C1 segment of cervical spinal cord (tissue), 14 donors: ENCODE data around the gene DSTN.
A peak's percentile ranks its signal among the peaks of the same experiment; 100 is the strongest.

Experiments
- DNase-seq, 14 donors: peaks; one replicate each; lab custom pipeline; 2025; lab: John Stamatoyannopoulos, UW

The DSTN gene

DNA sequence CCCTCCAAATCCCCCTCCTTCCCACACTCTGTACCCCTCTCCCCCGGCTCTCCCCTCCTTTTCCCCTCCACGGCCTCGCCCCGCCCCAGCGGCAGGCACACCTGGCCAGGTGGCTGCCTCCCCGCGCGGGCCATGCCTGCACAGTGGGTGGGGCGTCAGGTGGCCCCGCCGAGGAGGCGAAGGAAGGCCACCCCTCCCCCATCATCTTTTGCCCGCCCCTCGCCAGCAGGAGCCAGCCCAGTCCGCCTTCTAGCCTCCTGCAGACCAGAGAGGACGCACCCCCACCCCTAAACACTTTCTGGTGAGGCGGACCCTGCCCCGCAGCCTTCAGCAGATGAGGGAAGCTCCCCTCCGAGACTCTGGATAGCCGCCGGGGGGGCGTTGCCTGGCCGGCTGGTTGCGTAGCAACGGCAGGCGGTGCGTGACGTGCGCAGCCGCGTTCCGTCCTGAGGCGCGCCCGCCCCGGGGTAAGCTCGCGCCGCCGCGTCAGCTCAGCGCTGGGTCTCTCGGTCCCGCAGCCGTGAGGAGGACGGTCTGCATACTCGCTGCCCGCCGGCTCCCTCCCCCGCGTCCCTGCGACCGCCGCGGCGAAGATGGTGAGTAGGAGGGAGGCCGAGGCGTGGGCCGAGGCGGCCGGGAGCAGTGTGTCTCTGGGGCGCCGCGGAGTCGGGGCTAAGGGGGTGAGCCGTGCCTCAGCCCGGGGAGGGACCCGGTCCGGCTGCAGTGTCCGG, at the start of gene DSTN:
Gene DSTN, plus strand, starts transcription at position 460 of the 731 bp plus-strand sequence. Its CDS starts 134 bp downstream, at position 594.
- DNase-seq, result peak; percentile 27 to 92 (median 82)

DNA sequence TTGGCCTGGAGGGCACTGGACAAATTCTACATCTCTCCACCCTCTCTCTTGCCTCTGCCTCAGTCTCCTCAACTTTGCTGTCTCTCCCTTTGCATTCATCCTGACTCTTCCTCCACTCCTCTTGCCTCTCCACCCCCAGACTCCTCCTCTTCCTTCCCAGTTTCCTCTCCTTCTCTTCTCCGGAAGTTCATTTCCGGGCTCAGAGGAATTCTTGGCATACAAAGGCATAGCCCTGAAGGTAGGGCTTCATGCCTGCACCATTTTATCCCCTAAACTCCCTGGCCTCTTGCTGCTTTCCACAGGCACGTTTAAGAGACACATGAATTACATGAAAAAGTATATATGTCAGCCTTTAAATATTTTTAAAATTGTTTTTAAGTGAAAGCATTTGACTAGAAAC, 49.3 kb upstream of the DSTN start:
- DNase-seq, result no peak

DNA sequence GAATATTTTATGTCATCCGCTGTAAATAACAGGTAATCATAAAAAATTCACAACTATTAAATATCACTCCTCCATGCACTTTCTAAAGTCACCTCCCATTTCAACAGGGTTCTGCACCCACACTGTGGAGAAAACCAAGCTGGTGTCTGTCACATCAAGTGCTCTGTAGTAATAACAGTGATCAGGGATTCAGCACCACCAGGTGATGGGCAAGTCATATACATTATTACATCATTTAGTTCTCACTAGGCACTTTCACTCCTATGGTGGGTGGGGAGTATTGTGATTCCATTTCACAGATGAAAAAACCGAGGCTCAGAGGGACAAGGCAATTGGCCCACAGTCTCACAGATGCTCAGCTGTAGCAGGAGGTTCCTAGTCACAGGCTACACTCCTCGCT, 47.3 kb upstream of the DSTN start:
- no peak for DNase-seq

DNA sequence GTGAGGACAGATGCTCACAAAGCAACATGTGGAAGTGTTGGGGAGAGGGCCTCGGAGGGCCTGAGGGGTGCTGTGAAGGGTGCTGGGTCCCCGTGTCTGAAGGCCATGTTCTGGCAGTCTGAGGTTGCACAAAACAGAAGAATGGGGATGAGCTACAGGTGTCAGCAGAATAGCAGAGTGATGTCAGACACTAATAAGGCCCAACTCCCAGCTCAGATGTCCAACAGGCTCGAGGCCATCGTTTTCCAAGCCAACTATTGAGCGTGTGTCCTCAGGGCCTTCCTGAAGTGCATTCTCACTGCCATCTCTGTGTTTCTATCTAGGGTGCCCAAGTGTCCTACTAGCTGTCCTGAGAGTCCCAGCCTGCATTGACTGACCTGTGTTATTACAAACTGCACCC, 46.5 kb upstream of the DSTN start:
- no peak for DNase-seq

DNA sequence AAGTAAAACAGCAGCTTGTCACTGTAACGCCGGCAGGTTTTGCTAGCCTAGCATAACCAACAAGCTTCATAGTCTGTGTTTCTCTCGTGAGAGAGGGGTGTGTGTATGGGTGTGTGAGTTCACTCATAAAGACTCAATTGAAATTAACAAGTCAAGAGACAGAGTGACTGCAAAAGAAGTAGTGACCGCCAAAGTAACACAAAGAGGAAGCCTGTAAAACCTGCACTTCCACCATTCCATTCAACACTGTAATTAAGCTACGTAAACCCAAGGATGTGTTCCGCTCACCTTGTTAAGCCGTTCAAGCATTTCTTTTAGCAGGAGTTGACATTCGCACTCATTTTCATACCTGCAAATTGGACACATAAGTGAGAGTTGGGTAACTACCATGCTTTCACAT, 45.3 kb upstream of the DSTN start:
- DNase-seq, result no peak

DNA sequence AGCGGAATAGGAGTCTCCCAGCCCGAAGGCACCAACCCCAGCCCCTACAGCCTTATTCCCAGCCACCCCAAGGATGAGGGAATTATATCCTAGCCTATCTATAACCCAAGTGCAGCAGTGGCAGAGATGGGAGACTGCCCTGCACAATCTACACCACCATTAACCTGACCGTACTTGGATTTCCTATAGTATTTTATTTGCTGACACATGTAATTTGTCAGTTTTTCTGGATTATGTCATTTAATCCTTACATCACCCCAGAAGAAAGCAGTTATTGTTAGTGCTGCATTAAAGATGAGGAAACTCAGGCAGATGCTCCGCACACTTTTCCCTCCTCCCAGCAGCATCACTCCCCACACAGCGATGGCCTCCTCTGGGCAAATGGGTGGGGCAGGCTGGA, 44.7 kb upstream of the DSTN start:
- DNase-seq, result no peak

DNA sequence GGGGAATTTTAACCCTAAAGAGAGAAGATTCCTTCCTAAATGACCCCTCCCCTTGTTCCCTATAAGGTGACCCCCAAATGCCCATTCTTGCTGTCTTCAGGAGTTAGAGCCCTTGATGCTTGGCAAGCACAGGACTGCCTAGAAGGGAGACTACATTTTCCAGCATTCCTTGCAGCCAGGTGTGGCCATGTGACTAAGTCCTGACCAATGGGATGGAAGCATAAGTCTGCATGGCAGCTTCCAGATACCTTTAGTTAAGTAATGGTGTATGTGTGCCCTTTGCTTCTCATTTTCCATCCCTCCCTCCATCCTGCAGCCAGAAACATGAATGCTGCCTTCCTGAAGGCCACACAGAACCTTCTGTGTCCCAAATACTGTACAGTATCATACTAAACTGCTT, 44.2 kb upstream of the DSTN start:
- no peak for DNase-seq

DNA sequence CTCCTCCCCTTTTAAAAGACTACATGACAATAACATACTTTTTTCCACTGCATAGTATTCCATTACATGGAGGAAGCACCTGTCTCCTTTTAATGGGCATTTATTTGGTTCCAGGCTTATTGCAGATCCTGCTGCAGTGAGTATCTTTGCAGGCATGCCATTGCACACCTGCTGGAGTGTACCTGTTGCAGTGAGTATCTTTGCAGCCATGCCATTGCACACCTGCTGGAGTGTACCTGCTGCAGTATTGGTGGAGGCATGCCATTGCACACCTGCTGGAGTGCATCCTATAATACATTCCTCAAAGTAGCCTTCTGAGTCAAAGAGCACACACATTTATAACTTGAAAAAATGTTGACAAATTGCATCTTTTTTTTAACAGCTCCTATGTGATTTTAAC, 40.3 kb upstream of the DSTN start:
- DNase-seq, result no peak

DNA sequence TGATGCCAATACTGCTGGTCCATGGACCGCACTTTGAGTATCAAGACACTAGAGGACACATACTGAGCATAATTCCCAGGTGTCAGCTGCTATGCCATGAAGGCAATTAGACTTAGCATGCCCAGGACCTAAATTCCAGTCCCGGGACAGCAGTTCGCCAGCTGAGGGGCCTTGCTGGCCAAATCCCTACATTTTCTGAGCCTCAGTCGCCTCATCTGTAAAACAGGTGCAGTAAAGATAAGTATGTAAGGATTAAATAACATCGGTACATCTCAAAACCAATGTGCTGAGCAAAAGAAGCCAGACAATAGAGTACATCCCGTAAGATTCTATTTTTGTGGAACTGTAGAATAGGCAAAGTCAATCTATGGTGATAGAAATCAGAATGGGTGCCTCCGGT, 39.7 kb upstream of the DSTN start:
- DNase-seq, result peak in 1 of 14 donors; percentile 5

DNA sequence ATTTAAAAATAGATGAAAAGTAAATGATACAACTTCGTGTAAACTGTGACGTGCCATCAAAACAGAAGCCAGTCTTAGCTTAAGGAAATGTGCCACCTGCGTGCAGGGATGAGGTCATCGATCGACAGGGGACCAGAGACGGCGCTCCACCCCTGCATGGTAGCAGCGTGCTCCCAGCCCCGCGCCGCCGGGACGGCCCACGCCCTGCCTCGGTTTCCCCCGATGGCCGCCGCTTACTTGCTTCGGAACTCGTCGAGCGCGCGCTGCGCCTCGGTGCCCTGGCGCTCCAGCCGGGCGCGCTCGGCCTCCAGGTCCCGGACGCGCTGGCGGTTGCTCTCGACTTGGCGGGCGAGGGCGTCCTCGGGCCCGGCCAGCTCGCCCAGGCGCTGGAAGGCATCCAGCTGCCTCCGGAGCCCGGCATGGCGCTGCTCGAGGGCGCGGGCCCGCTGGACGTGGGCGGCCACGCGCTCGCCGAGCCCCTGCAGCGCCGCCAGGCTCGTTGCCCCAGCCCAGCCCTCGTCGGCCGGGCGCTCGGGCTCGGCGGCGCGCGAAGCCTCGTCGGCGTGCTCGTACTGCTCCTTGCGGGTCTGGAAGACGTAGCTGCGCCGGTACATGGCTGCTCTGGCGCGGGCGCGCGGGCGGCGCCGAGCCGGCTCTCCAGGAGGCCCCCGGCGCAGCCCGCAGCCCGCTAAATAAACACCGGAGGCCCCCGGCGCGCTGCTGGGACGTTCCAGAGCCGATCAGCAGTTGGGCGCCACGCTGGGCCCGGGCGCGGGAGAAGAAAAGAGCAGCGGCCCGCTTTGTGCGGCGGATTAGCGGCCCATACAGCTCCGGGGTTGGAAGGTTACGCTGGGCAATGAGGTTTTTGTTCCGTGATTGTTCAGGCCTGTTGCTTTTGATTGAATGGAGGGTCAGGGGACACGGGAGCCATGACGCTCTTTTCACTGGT, 38.9 kb upstream of the DSTN start, which contains the start of gene BFSP1:
Gene BFSP1, minus strand, starts transcription at position 664 of the 949 bp plus-strand sequence. Its CDS starts 50 bp downstream, at position 614.
- DNase-seq, result peak in 10 of 14 donors; percentile 17 to 75 (median 48)

DNA sequence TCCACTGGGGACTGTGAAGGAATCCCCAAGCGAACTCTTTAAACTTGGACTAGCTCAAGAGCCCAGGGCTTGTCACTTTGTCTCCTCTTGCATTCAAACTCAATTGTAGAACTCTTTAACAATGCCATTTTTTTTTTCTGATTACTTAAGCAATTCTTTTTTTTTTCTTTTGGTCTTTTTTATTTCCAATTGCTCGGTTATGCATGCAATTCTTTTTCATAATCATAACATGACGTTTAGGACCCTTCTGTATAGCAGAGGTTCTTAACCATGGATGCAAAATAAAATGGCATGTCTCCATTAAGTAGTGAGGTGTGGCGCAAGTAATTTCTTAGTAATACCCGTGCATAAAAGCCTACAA, 38.2 kb upstream of the DSTN start:
- no peak for DNase-seq

DNA sequence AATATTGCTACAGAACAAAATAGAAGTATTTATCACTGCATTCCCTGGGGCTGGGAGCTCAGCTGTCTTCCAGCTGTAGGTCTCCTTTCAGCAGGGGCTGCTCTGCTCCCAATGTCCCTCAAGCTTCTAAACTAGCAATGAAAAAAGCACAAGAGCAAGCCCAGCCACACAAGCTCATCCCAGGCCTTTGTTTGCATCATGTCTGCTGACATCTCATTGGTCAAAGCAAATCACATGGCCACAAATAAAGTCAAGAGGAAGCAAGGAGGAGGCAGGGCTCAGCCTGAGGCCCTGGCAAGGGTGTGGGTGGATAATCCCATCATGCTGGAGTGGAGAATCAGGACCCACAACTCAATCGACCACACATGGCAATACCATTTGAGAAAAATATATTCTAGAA, 36.5 kb upstream of the DSTN start:
- DNase-seq, result peak in 3 of 14 donors; percentile 5 to 12 (median 8)

DNA sequence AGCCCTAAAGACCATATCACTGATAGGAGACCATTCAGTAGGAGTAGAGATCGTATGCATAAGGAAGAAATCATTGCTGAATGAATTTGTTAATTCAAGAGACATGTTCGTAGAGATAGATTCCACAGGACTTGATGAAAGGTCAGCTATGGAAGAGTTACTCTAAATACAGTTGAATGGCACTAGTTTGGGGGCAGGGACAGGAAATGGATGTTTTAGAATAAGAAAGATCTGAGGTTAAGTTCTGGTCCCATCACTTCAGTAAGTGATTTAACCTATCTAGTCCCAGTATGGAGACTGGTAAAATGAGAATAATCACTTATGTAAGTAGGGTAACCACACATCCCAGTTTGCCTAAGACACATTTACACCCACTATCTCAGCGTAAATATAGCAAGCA, 35.8 kb upstream of the DSTN start:
- DNase-seq, result no peak

DNA sequence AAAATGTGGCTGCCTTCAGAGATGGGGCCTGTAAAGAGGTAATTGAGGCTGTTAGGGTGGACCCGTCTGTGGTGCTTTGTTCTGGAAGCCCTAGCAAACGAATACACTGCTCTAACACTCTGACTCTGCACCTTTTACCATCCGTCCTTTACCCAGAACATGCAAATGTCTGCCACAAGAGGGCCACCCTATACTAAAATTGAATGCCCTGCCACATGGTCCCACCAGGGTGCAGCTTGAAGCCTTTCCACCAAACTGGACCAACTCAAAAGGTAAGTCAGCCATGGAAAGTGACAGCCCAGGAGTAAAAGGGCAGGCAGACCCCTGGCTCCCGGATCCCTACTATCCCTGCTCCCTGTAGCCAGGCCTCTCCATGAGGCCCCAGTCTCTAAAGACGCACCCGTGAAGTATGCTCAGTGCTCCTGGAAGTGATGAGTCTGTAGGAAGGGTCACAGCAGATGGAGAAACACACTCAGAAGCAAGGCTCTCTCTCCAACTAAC, 32.9 kb upstream of the DSTN start:
- DNase-seq, result peak in 12 of 14 donors; percentile 9 to 79 (median 44)

DNA sequence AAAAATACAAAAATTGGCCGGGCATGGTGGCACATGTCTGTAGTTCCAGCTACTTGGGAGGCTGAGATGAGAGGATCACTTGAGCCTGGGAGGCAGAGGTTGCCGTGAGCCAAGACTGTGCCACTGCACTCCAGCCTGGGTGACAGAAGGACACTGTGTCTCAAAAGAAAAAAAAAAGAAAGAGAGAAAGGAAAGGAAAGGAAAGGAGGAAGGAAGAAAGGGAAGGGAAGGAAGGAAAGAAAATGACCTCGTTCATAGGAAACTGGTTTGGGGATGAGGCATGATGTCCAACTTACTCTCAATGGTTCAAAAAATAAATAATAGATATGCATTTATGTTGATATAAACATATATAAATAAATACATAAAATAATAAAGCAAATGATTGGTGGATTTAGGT, 31.9 kb upstream of the DSTN start:
- no peak for DNase-seq

DNA sequence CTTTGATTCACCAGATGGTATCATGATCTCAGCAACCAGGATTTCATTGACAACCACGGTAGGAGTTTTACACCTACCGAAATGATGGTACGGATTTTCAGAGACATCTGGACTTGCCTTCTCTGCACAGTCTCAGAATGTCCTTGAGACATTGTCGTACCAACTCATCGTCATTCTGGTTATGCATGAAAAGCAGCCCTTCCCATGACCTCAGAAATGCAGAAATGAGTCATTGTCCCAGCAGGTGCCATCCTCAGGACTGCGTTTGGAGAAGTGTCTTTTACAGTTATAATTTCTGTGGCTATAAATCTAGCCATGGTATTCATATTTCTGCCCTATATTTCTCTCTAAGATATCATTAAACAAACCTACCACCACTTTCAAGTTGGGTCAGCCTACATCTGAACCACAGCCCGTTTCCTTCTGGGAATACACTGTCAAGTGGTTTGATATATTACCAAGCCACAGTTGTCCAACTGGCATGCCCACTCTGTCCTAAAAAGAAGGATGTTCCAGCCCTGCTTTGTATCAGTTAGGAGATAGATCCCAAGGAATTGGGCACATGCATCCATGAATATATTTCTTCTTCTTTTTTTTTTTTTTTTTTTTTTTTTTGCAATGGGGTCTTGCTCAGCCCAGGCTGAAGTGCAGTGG, 31.2 kb upstream of the DSTN start:
- no peak for DNase-seq

DNA sequence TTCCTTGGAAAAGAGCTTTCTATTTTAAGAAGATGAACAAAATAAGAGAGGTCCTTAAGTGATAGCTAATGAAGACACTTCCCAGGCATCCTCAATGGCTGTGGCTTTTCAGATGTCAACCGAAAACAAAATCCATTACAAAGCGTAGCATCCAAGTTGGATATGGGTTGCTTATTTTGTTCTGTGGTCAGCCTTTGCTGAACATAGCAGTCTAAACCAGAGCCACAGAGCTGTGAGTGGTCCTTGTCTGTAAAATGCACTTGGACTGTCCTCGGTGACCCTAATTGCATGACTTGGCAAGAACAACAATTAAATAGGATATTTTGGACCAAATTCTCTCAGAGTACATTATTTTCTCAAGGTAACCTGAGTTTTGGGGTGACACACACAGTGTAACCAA, 28.3 kb upstream of the DSTN start:
- DNase-seq, result no peak

DNA sequence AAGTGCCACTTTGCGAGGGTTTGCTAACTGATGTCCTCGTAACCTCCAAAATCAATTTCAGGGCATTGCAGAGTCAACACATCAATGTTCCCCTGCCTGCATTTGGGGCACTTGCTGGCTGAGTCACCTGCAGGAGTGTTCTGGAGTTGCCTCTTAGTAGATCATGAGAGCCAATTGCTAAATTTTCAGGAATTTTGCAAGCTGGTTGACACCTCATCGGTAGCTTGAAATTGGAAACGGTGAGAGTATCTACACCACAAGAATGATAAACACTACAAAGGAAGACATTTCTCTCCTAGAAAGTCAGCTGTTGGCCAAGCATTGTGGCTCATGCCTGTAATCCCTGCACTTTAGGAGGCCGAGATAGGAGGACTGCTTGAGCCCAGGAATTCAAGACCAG, 27.9 kb upstream of the DSTN start:
- no peak for DNase-seq

DNA sequence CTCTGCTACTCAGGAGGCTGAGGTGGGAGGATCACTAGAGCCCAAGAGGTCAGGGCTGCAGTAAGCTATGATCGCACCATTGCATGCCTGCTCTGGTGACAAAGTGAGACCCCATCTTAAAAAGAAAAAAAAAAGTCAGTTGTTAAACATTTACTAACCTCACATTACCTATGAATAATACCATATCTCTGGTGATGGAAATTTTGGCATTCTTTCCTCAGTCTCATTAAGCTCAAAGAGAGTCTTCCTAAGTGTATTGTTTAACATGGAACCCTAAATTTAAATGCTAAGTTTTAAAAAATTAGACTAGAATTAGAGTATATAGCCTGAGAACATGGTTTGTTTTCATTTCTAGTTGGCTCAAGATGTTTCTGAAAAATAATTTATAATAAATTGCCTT, 27.4 kb upstream of the DSTN start:
- no peak for DNase-seq

DNA sequence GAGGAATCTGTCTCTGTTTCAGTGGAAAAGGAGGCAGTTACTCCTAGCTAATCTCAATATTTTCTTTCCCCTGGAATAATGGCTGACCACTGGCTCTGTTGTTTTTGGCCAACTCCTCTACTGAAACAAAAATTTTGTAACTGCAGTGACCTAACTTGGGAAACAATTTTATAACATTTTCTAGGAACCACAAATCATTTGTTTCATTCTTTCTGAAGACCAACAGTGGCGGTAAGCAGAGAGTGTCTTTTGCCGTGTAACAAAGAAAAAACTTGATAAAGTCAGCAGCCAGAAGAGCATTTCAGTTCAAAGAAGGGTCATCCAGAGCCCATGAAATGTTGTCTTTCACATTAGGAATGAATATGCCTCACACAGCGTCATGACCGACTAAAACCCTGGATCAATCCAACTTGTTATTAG, 26.9 kb upstream of the DSTN start:
- DNase-seq, result peak in 1 of 14 donors; percentile 1

DNA sequence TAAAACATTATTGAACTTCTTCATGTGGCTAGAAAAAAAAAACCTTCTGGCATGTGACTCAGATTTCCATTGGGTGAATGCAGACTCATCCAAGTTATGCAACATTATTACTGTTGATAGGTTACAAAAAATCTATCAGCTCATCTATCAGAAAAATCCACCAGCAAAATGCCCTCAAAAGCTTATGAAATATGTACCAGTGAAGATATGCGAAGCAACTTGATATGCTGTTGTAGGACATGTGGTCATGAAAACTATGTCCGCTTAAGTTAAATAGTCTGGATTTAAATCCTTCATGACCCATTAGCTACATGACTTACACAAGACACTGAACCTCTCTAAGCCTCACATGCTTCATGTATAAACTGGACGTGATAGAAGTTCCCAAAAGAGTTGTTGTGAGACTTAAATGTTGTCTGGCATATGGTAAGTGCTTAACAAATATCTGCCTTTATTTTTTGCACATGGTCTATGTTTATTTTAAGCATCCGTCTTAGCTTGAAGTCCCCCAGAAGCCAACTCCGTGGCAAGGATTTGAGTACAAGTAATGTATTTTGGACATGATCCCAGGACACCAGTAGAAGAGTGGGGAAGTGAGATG, 26.2 kb upstream of the DSTN start:
- no peak for DNase-seq

DNA sequence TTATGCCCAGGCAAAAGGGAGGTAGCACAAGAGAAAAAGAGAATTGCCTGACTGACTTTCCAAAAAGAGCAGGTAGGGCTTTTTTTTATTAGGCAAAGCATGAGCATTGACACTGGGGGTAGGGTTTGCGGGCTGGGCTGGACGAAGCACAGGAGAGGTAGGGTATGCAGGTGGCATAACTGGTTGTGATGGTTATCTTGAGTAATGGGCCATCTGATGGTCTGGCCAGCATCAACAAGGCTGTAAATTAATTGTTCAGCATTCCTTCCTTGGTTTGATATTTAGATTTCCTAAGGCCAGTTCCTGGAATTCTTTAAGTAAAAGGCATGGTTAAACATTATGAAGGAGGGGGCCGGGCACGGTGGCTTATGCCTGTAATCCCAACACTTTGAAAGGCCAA, 24.7 kb upstream of the DSTN start:
- DNase-seq, result no peak
